ENCODE measurements around the gene NFE2L2.
"Not testable (repeated sequence)": the region's sequence is repeated elsewhere in the genome, so short reads cannot be mapped to it uniquely, and the experiment has no call there.

NFE2L2 gene

GRCh38 chr2:177268187-177268871 is 3.8 kb upstream of the NFE2L2 start:
- Histone ChIP-seq H3K36me3 (replicated peaks; ENCODE audit: insufficient read depth, low read length) (no peaks in the 10 kb centered on the region), H3K27me3 (replicated peaks; ENCODE audit: insufficient read depth, low read length) (no peaks in the 10 kb centered on the region), H3F3A (ENCODE audit: insufficient read depth, low read length) (peaks cover 24% of the 10 kb centered on the region), H4K20me1 (ENCODE audit: insufficient read depth, low read length) (no peaks in the 10 kb centered on the region), H3K9me3 (replicated peaks; ENCODE audit: insufficient read depth, low read length) (no peaks in the 10 kb centered on the region), H2AFZ (ENCODE audit: low read length) (no peak overlapping the region), H3K79me2 (ENCODE audit: low read length) (peaks cover 10% of the 10 kb centered on the region), H3K4me3 (ENCODE audit: low read length) (no peak overlapping the region), H3K27ac (ENCODE audit: low read length) (no peak overlapping the region), H3K9ac (ENCODE audit: low read length) (no peak overlapping the region), H3K4me2 (ENCODE audit: low read depth, low read length) (no peak overlapping the region), H3K9me2 (replicated peaks; ENCODE audit: insufficient read depth, low read length) (no peaks in the 10 kb centered on the region), H3K4me1 (ENCODE audit: low read length) (peaks cover 22% of the 10 kb centered on the region)
- no peak for TF ChIP-seq CTCF (IDR thresholded peaks at IDR 0.05; ENCODE audit: low read length)
- no peak for TF ChIP-seq EZH2 (optimal IDR thresholded peaks at IDR 0.05; ENCODE audit: low read depth, low read length)
- no peak for TF ChIP-seq EZH2phosphoT487 (IDR thresholded peaks at IDR 0.05; ENCODE audit: low read length)
- no peak for DNase-seq

DNA sequence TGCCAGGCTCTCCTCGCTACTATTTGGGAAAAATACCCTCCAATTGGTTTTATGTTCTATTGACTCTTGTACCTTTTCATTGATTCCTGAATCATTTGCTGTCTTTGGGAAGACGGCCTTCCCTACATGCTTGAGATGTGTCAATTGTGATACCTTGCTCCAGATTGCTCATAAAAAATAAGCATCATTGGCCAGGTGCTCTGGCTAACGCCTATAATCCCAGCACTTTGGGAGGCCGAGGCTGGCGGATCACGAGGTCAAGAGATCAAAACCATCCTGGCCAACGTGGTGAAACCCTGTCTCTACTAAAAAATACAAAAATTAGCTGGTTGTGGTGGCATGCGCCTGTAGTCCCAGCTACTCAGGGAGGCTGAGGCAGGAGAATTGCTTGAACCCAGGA is 2.4 kb upstream of the NFE2L2 start:
- not testable (repeated sequence) for H3K27ac ChIP-seq (ENCODE audit: low read length); H3K4me3 ChIP-seq (ENCODE audit: low read length); H3K4me2 ChIP-seq (ENCODE audit: low read depth, low read length); H2AFZ ChIP-seq (ENCODE audit: low read length); DNase-seq; H3K9me3 ChIP-seq (replicated peaks; ENCODE audit: insufficient read depth, low read length); H4K20me1 ChIP-seq (ENCODE audit: insufficient read depth, low read length); H3K9me2 ChIP-seq (replicated peaks; ENCODE audit: insufficient read depth, low read length); H3K36me3 ChIP-seq (replicated peaks; ENCODE audit: insufficient read depth, low read length); H3K27me3 ChIP-seq (replicated peaks; ENCODE audit: insufficient read depth, low read length); H3K9ac ChIP-seq (ENCODE audit: low read length)
- H3F3A ChIP-seq (ENCODE audit: insufficient read depth, low read length): peaks cover 29% of the 10 kb centered on the region
- H3K4me1 ChIP-seq (ENCODE audit: low read length): peaks cover 18% of the 10 kb centered on the region
- H3K79me2 ChIP-seq (ENCODE audit: low read length): peaks cover 24% of the 10 kb centered on the region

- H2AFZ ChIP-seq (ENCODE audit: low read length): no peak overlapping the region
- no peak for TF ChIP-seq EZH2phosphoT487 (IDR thresholded peaks at IDR 0.05; ENCODE audit: low read length)
- TF ChIP-seq CTCF (IDR thresholded peaks at IDR 0.05; ENCODE audit: low read length): no peak
- TF ChIP-seq EZH2 (optimal IDR thresholded peaks at IDR 0.05; ENCODE audit: low read depth, low read length): no peak
- H3K36me3 ChIP-seq (replicated peaks; ENCODE audit: insufficient read depth, low read length): no peaks in the 10 kb centered on the region
- DNase-seq: peak; percentile 57
- peaks cover 32% of the 10 kb centered on the region for H3K79me2 ChIP-seq (ENCODE audit: low read length)
- peaks cover 25% of the 10 kb centered on the region for H3K4me1 ChIP-seq (ENCODE audit: low read length)
- peak overlapping the region; percentile 91 for H3K4me2 ChIP-seq (ENCODE audit: low read depth, low read length)
- H3K9me3 ChIP-seq (replicated peaks; ENCODE audit: insufficient read depth, low read length): no peaks in the 10 kb centered on the region
- H3K9ac ChIP-seq (ENCODE audit: low read length): peak overlapping the region; percentile 96; the same call in 1 of the 2 replicates
- no peaks in the 10 kb centered on the region for H3K9me2 ChIP-seq (replicated peaks; ENCODE audit: insufficient read depth, low read length)
- 0 out of 2 replicates have a peak, but pooled peaks cover 7% of the 10 kb centered on the region for H4K20me1 ChIP-seq (ENCODE audit: insufficient read depth, low read length)
- H3K27ac ChIP-seq (ENCODE audit: low read length): peak overlapping the region; percentile 93; the same call in 1 of the 2 replicates
- H3K27me3 ChIP-seq (replicated peaks; ENCODE audit: insufficient read depth, low read length): no peaks in the 10 kb centered on the region
- peak overlapping the region; percentile 71 for H3K4me3 ChIP-seq (ENCODE audit: low read length)
- peaks cover 29% of the 10 kb centered on the region for H3F3A ChIP-seq (ENCODE audit: insufficient read depth, low read length)
Measured at GRCh38 chr2:177265824-177266817, 1.6 kb upstream of the NFE2L2 start.

All from MM.1S (cell line).